GM18868 (cell line): ENCODE data around the gene TMOD4.
A peak's percentile ranks its signal among the peaks of the same experiment; 100 is the strongest.

Source experiments
- ATAC-seq: cut with Tn5 transposase; IDR thresholded peaks from one replicate; pipeline ENCODE4 v1.9.1; 2021; ENCODE audit warnings: mild to moderate bottlenecking, moderate library complexity; ENCODE audit not compliant: unreplicated experiment

The TMOD4 gene

DNA sequence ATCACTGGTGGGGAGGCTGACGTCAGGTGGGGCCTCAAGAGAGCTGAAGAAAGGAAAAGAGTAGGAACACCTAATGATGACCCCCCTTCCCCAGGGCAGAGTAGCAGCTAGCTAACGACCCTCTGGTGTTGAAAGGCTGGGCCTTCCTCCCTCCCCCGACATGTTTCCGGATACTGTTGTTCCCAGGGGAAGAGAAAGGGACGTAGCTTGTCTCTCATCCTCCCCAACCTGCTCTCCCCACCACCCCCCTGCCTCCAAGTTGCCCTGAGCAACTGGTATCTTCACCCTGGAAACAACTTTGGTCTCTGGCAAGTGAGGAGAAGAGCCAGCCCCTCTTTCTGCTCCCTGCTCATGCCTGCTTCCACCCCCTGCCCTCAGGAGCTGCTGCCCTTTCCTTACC, 31.8 kb downstream of the TMOD4 start:
- ATAC-seq: no peak

DNA sequence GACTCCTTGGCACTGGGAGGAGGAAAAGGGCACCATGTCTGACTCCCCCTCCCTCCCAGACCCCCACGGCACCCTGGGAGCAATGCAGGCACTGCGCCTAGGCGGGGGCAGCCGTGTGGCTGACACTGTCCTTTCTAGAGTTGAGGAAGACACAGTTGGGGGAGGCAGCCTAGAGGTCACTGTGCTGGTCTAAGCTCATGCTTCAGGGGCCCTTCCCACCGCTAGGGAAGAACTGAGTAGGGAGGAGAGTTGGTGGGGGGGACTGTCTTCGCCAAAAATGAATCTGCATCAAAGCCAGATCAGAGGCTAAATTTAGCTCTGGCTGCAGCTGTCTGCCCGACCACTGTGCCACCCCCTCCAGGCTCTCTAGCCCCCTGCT, 32.7 kb downstream of the TMOD4 start:
- ATAC-seq: no peak

DNA sequence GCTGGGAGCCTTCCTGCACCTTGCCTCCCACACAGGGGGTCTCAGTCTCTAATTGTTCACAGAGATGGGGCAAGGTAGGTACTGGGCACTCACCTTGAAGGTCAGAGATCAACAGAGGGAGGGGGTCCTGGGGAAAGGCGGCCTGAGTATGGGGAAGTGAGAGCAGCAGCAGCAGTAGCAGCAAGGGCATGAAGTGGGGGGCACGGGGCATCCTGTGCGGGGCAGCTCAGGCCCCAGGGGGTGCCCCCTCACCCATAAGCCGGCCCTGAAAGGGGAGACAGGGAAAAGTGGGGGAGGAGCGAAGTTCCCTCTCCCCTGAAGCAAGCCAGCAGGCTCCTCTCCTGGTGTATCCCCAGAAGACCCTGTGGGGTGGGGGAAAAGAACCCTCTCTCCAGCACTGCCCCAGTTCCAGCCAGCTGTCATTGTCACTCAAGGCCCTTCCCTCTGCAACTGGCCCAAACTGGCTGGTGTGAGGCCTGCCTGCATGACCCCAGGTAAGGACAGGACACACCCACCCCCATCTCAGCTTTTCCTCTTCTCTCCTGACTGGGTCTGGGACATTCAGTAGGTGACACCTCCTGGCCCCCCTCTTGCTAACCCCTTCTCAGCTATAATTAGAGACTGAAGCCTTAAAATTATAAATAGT, 33.2 kb downstream of the TMOD4 start:
- ATAC-seq: no peak

DNA sequence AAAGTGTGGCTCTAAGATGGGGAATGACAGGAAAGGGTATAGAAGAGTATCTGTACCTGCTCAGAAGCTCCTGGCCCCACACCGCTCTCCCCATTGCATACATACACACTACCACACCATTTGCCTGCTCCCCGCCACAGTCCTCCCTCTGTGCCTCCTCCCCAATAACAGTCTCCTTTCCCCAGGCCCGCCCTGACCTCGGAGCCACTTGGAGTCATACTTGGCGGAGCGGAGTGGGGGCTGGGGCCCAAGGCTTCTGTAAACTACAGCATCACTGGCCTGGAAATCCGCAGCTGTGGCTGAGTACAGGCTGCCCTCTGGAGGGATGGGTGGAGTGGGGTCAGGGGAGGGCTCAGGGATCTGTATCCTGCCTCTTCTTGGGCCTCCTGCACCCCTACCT, 38.0 kb downstream of the TMOD4 start:
- no peak for ATAC-seq

- ATAC-seq: no peak
Measured at GRCh38 chr1:151135433-151136385, 40.1 kb downstream of the TMOD4 start.

DNA sequence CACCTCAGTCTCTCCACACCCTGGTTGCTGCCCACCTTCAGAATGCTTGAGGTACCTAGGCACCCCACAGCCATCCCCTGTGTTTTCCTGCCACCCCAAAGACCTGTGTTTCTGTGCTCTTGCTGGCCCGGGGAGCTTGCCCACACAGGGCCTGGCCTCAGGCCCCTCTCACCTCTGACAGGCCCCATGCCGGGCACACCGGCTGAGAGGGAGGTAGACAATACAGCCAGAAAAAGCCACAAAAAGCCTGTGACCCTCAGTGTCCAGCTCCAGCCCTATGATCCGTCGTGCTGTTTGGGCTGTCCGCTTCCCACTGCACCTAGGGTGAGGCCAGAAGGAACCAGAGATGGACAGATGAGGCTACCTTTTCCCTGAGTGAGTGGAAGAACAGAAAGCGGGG, 40.8 kb downstream of the TMOD4 start:
- ATAC-seq: no peak

GRCh38 chr1:151134396-151134795, 41.4 kb downstream of the TMOD4 start:
- no peak for ATAC-seq

DNA sequence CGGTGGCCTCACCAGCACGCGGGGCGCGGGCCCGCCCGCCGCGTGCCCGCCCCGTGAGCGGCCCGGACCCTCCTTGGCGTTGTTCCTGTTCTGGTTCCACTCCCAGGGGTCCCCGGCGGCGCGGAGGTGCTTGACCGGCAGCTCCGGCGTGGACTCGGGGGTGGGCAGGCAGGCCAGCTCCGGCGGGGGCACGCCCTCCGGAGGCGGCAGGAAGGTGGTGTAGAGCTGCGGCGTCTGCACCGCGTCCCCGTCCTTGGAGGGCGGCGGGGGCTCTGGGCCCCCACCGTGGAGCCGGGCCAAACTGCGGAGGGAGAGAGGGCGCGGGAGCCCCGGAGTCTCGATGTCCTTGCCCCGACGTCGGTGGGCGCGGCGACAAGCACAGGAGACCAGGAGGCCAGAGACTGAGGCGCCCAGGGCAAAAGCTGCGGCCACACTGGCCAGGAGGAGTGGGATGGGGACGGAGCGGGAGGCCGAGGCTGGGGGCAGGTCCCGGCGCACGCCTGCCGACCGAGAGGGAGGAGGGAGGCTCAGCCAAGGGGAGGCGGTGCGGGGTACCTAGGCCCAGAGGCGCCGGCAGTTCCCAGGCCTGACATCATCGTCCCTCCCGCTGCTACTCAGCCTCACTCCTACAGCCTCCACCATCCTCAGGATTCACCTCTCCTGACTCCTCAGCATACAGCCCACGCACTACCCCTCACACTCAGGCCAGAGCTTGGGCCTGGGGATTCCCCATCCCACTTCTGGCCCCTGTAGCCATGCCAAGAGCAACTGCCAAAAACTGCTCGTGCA, 42.6 kb downstream of the TMOD4 start:
- ATAC-seq: no peak

DNA sequence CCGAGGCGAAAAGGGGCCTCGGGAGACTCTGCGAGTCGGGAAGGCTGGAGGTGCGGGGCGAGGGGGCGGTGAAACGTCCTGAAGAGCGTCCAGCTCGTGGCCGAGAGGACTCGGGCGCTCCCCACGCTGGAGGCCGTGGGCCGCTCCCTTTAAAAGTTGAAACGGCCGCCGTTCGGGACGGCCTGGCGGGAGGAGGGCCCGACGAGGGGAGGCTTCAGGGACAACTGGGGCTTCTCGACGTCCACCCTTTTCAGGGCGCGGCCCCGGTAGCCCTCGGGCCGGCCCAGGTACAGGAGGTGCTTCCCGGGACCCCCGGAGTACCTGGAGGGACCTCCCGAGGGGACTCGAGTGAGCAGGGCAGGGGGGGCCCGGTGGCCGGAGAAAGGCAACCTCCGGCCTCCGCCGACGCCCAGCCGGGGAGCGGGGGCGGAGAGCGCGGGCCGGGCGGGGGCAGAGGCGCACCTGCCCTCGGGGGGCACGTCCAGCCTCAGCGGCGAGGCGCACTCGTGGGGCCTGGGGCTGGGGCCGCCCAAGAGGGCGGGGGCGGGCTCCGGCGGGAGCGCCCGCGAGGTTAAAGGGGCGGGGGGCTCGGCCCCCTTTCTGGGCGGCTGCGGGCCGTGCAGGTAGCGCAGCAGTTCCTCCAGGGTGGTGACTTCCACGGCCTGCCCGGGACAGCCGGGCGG, 43.3 kb downstream of the TMOD4 start:
- ATAC-seq: no peak

DNA sequence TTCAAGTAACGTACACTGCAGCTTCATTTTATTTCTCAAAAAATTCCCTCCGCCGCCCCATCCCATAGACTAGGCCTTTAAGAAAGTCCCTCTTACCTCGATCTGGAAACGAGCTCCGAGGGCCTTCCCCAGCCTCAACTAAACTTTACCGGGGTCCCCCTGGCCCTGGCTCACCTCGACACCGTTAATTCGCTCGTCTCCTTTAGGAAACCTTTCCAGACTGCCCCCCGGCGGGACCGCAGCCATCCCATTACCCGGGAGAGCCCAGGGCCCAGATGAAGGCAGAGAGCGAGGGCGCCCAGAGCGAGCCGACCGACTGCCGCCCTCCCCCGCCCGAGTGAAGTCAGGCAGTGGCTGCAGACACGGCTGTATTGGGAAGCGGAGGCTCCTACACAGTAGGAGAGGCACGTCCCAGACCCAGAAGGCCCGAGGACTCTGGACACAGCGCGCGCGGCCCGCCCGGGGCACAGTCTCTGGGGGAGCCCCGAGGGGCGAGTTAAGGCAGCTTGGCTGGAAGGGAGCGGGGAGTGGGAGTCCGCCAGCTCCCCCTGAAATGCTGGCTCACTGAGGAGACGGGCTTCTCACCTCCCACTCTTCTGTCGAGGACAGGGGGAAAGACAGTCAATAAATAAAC, 44.0 kb downstream of the TMOD4 start:
- ATAC-seq: no peak

- peak; percentile 93 for ATAC-seq
Measured at GRCh38 chr1:151130987-151131586, 44.7 kb downstream of the TMOD4 start.

GRCh38 chr1:151128800-151129199, 47.0 kb downstream of the TMOD4 start:
- ATAC-seq: no peak

DNA sequence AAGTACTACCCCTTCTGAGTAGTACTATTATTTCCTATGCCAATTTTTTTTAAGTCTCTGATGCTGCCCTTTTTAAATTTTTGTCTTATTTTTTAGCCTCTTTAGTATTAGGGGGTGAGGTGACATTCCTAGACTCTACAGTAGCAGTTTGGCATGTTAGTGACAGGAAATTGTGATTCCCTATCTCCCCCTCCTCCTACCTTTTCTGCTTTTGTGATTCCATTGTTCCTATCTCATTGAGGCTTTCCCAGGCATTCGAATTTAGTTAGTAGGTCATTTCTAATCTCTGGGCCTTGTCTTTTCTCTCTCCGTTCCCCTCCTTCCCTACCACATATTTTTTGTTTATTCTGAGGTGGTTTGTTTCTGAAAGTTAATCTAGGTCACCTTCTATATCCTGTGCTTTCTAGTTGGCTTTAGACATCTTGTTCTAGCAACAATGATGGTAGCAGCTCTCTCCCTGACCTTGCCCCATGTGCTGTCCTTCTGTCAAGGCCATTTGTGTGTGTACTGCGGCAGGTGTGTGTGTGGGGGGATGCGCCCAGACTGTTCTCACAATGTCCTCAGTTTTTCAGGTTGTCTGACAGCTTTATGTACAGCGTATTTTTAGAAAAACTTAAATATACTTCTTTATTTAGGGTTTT, 50.9 kb downstream of the TMOD4 start:
- ATAC-seq: no peak
